Left lung (tissue), 10 donors: ENCODE results near the gene SV2C. TPM values are rescaled to one million over a fixed set of nuclear protein-coding genes. Genes with fewer than 3 reads are reported as not detected.
"Not testable (repeated sequence)": the region's sequence is repeated elsewhere in the genome, so short reads cannot be mapped to it uniquely, and the experiment has no call there.

Experiments
- ATAC-seq: fragments of 200-7000 bp; cut with Tn5 transposase; one replicate; pipeline ENCODE4 v1.9.1; 2020; ENCODE audit warnings: moderate library complexity
- DNase-seq, 4 donors: peaks; one replicate each; pipeline ENCODE4 v3.0.0-alpha.2; 2013 to 2020
- H3K27ac ChIP-seq, 2 donors: fragments of 200-600 bp; sonication (generic) in 1 of 2; one replicate each; pipeline versions ENCODE4 v1.5.0 to v1.8.0; 2020 to 2021
- H3K27me3 ChIP-seq, 2 donors: fragments of 200-600 bp; sonication (generic) in 1 of 2; one replicate each; pipeline versions ENCODE4 v1.5.0 to v1.8.0; 2020 to 2021
- H3K36me3 ChIP-seq, 2 donors: fragments of 200-600 bp; sonication (generic) in 1 of 2; one replicate each; pipeline versions ENCODE4 v1.5.0 to v1.8.0; 2020 to 2021
- H3K4me1 ChIP-seq, 2 donors: fragments of 200-600 bp; one replicate each; pipeline ENCODE4 v1.8.0; 2021
- H3K4me3 ChIP-seq, 2 donors: fragments of 200-600 bp; sonication (generic) in 1 of 2; one replicate each; pipeline versions ENCODE4 v1.5.0 to v1.8.0; 2020 to 2021; ENCODE audit warnings: mild to moderate bottlenecking in 1 of 2
- H3K9me3 ChIP-seq, 2 donors: fragments of 200-600 bp; sonication (generic) in 1 of 2; one replicate each; pipeline versions ENCODE4 v1.5.0 to v1.8.0; 2020 to 2021
- CTCF ChIP-seq, 2 donors: fragments of 200-600 bp; sonication (generic) in 1 of 2; IDR thresholded peaks; one replicate each; pipeline versions ENCODE4 v1.5.0 to v1.8.0; 2021; ENCODE audit warnings: antibody characterized with exemption in 2 of 2
- intact Hi-C, 2 donors: fragments of 100-400 bp; cut with DNase I; formaldehyde crosslinking; loops; one replicate each; pipeline versions ENCODE4 v1.11.2 to v1.14.2; 2022
- polyA plus RNA-seq, 6 donors: library from polyadenylated mRNA; unstranded; fragments of 120-200 nt; gene quantifications; one replicate each; pipeline ENCODE4 v1.2.1, GENCODE V29; 2013; ENCODE audit not compliant: insufficient read length in 6 of 6
- total RNA-seq, 2 donors: library from RNA; stranded (reverse); fragmentation: NEBNext Ultra II Directional; extraction: Animal tissue kit (Norgen Biotek cat#: 25700); gene quantifications; one replicate each; pipeline ENCODE4 v1.2.1, GENCODE V29; 2021
- donor health status: DM: no; HTN: yes; CAD: no.
- donor health status: DM: no; HTN: no; CAD: no.

Gene SV2C
- total and polyA plus RNA-seq, 8 donors = 0.26 to 0.52 (median 0.37) TPM

- H3K4me1 ChIP-seq = no peaks in the 10 kb centered on the region
- no peaks in the 10 kb centered on the region for H3K36me3 ChIP-seq
- H3K9me3 ChIP-seq = peaks cover 0 to 2% of the 10 kb centered on the region in 2 donors
- H3K4me3 ChIP-seq = no peak overlapping the region
- no peak for TF ChIP-seq CTCF (IDR thresholded peaks at IDR 0.05)
- intact Hi-C loops = no loop called here
- ATAC-seq = no peak
- DNase-seq = no peak
- H3K27ac ChIP-seq = no peak overlapping the region
- H3K27me3 ChIP-seq = no peaks in the 10 kb centered on the region
Measured at GRCh38 chr5:76240336-76240735, 157.2 kb downstream of the SV2C start.

DNA sequence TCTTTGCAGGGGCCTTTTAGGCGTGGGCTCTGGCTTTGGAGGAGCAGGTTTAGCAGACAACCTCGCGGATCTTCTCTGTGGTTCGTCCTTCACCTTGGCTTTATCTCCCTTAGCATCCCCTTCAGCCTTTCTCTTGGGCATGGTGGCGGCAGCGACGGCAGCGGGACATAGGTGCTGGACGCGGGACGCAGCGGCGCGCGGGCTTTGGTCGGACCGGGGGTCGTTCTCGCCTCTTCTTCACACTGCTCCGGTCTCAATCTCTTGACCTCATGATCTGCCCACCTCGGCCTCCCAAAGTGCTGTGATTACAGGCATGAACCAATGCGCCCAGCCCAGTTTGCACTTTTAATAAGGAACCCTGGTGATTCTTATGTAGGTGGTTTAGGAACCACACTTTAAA is 159.0 kb downstream of the SV2C start:
- H3K4me3 ChIP-seq, ATAC-seq, intact Hi-C loops, H3K27ac ChIP-seq, H3K4me1 ChIP-seq, DNase-seq, H3K9me3 ChIP-seq, H3K27me3 ChIP-seq, H3K36me3 ChIP-seq: not testable (repeated sequence)

DNA sequence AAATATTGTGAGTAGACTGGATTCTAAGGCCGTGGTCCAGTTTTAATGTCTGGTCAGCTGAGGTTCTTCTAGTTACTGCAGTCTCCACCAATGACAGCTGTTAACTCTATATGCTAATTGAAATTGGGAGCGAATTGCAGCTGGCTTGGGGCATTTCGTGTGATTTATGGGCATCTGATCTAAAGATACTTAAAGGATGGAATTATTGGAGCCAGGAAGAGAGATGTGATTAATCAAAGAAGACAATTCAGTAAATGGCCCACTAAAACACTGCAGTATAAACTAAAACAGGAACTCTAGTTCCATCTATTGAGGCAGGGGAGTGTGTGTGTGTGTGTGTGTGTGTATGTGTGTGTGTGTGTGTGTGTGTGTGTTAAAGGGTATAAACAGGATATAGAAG is 162.4 kb downstream of the SV2C start:
- H3K36me3 ChIP-seq = no peaks in the 10 kb centered on the region
- ATAC-seq (no peak), DNase-seq (no peak)
- intact Hi-C loops = no loop called here
- H3K9me3 ChIP-seq = no peaks in the 10 kb centered on the region
- no peaks in the 10 kb centered on the region for H3K4me1 ChIP-seq
- H3K27me3 ChIP-seq = no peaks in the 10 kb centered on the region
- H3K4me3 ChIP-seq = no peak overlapping the region
- no peak overlapping the region for H3K27ac ChIP-seq
- no peak for TF ChIP-seq CTCF (IDR thresholded peaks at IDR 0.05)

- DNase-seq = no peak
- Histone ChIP-seq H3K36me3 (no peaks in the 10 kb centered on the region), H3K27me3 (no peaks in the 10 kb centered on the region), H3K4me1 (no peaks in the 10 kb centered on the region), H3K9me3 (no peaks in the 10 kb centered on the region), H3K27ac (no peak overlapping the region), H3K4me3 (no peak overlapping the region)
- no peak for TF ChIP-seq CTCF (IDR thresholded peaks at IDR 0.05)
- ATAC-seq = no peak
- intact Hi-C loops = no loop called here
Measured at GRCh38 chr5:76249621-76250020, 166.4 kb downstream of the SV2C start.

DNA sequence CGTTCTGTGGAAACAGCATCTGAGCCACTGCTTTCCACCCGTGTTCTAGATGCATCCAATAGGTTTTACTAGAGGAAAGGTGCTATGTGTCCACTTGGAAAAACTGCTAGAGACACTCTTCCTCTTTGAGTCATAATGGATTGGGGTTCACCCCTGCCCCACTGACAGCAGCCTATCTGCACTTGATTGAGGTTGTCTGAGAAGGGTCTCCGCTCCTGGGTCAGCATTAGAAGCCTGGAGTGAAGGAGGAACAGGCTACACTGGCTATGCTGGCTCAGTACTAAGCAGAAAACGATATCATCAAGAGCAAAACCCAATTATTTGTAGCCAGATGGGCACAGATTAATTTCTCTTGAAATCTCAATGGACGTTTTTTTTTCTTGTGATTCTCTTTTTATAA is 167.3 kb downstream of the SV2C start:
- DNase-seq (no peak), ATAC-seq (no peak)
- Histone ChIP-seq H3K27ac (no peak overlapping the region), H3K4me1 (no peaks in the 10 kb centered on the region), H3K9me3 (no peaks in the 10 kb centered on the region), H3K36me3 (no peaks in the 10 kb centered on the region), H3K4me3 (no peak overlapping the region), H3K27me3 (no peaks in the 10 kb centered on the region)
- TF ChIP-seq CTCF (IDR thresholded peaks at IDR 0.05) = no peak
- intact Hi-C loops = no loop called here

DNA sequence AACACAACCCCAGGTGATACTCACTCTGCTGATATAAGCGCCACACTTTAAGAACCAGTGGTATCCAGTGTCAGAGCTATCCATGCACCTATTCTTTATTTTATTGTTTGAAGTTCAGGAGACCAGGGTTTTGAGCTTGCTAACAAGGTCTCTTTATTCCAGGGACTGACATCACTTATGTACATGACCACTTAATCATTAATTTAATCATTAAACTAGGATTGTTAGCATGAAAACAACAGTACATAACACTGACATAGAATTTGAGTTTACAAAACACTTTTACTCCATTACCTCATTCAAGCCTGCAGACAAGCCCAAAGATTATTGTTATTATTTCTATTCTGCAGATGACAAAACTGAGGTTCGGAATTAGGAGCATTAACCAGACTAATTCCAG is 168.5 kb downstream of the SV2C start:
- ATAC-seq = no peak
- Histone ChIP-seq H3K27ac (no peak overlapping the region), H3K4me3 (no peak overlapping the region), H3K9me3 (no peaks in the 10 kb centered on the region), H3K27me3 (no peaks in the 10 kb centered on the region), H3K36me3 (no peaks in the 10 kb centered on the region), H3K4me1 (peaks cover 0 to 6% of the 10 kb centered on the region in 2 donors)
- no peak for DNase-seq
- TF ChIP-seq CTCF (IDR thresholded peaks at IDR 0.05) = no peak
- intact Hi-C loops = no loop called here
